ENCODE data around the gene SMIM41.

Gene SMIM41

DNA sequence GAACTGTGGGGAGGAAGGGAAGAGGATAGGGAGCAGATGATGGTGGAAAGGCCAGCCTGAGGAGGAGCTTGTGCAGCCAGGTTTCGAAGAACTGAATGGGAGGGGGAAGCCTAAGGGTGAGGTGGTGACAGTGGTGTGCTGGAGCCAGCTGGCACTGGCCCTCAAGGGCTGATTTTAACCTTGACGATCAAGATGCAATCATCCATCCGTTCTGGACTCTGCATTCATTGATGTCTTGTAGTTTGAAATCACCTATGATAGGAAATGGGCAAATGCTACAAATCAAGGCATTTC lies 12.5 kb upstream of the SMIM41 start:
- DNase-seq, result no peak
- no peak overlapping the region for H2BK120ac ChIP-seq (ENCODE audit: low read depth, low read length)
- H2AK5ac ChIP-seq (ENCODE audit: low read length), result no peak overlapping the region
- no peak overlapping the region for H3K4me3 ChIP-seq (ENCODE audit: low read length)
- H3K18ac ChIP-seq (ENCODE audit: low read length), result no peak overlapping the region
- H2BK15ac ChIP-seq (replicated peaks; ENCODE audit: low read depth), result no peak overlapping the region
- WGBS (ENCODE audit: extremely low coverage, insufficient coverage, low lambda C conversion rate), result no CpG with 5 or more reads among the region's 3 CpGs
- no peak overlapping the region for H2BK5ac ChIP-seq (ENCODE audit: low read length)
- peaks cover 6% of the 10 kb centered on the region for H3K4me1 ChIP-seq (ENCODE audit: control insufficient read depth, low read depth, low read length)
- no peak overlapping the region for H3K9ac ChIP-seq (ENCODE audit: low read length)
- no peak overlapping the region for H4K8ac ChIP-seq (ENCODE audit: low read depth, low read length)
- H3K36me3 ChIP-seq (ENCODE audit: control insufficient read depth, insufficient read depth, low read length), result no peaks in the 10 kb centered on the region
- H3K23ac ChIP-seq (ENCODE audit: low read length), result no peak overlapping the region
- H3K27me3 ChIP-seq (ENCODE audit: insufficient read depth, low read length, poor library complexity), result no peaks in the 10 kb centered on the region
- no peak overlapping the region for H3K4ac ChIP-seq (ENCODE audit: low read depth, low read length)
- no peak overlapping the region for H3K27ac ChIP-seq (ENCODE audit: low read depth, low read length)
- no peak overlapping the region for H3K56ac ChIP-seq (ENCODE audit: low read length)
- H3K79me1 ChIP-seq (ENCODE audit: low read length), result peaks cover 10% of the 10 kb centered on the region
- no peak overlapping the region for H4K5ac ChIP-seq (ENCODE audit: low read length)
- peaks cover 19% of the 10 kb centered on the region for H3K79me2 ChIP-seq (ENCODE audit: control insufficient read depth, insufficient read depth, low read length)
- no peak overlapping the region for H3K4me2 ChIP-seq (ENCODE audit: low read length)

DNA sequence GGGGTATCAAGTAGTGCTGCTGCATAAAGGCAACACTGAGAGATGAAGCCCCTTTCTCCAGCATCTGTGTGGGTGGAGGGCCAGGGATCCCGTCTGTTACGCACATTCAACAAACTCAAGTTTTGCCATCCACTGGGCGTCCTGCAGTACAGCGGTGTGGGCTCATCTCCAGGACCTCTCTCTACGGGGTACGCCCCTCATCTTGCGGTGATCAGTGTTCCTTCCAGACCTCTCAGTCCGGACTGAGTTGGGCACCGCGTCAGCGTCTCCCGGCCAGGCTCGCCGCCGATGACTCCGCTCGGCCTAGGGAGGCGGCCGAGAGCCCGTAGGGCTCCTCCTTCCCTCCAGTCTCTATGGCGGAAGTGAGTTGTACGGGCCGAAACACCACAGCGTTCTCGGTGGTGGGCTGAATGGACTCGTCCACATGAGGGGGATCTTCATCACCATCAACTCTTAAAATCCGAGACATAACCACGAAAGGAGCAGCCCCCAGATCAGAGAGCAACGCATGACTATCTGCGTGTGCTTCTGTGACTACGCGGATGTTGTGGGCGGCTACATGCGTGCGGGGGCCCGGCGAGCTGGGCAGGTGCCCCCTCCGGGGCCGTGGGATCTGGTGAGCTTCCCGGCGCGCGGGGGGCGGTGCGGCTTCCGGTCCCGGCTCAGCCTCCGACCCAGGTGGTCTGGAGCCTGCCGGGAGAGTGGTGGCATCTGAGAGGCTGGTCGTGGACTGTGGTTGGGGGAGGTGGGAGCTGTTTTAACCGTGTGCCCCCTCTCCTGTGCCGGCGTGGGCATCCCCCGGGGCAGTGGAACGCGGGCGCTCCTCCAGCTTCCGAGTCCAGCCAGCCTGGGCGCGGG lies 9.9 kb upstream of the SMIM41 start, which contains the start of gene ATG101:
TSS of gene ATG101 (plus strand) at position 652 of the 858 bp plus-strand sequence. CDS start 3,673 bp downstream, outside the sequence.
- no peak within 1 kb of the TSS for H4K8ac ChIP-seq (ENCODE audit: low read depth, low read length)
- H4K5ac ChIP-seq (ENCODE audit: low read length), result no peak within 1 kb of the TSS
- H2BK120ac ChIP-seq (ENCODE audit: low read depth, low read length), result peak within 1 kb of the TSS; percentile 33
- H3K79me2 ChIP-seq (ENCODE audit: control insufficient read depth, insufficient read depth, low read length), result peaks cover 35% of the 10 kb centered on the region
- H3K4me3 ChIP-seq (ENCODE audit: low read length), result peak within 1 kb of the TSS; percentile 96
- no peak within 1 kb of the TSS for H3K4ac ChIP-seq (ENCODE audit: low read depth, low read length)
- peak; percentile 98 for DNase-seq
- peak within 1 kb of the TSS; percentile 97 for H3K9ac ChIP-seq (ENCODE audit: low read length)
- peaks cover 23% of the 10 kb centered on the region for H3K79me1 ChIP-seq (ENCODE audit: low read length)
- H3K4me1 ChIP-seq (ENCODE audit: control insufficient read depth, low read depth, low read length), result peaks cover 6% of the 10 kb centered on the region
- no peaks in the 10 kb centered on the region for H3K27me3 ChIP-seq (ENCODE audit: insufficient read depth, low read length, poor library complexity)
- no CpG with 5 or more reads among the region's 60 CpGs for WGBS (ENCODE audit: extremely low coverage, insufficient coverage, low lambda C conversion rate)
- peak within 1 kb of the TSS; percentile 62 for H2AK5ac ChIP-seq (ENCODE audit: low read length)
- no peak within 1 kb of the TSS for H3K27ac ChIP-seq (ENCODE audit: low read depth, low read length)
- peak within 1 kb of the TSS; percentile 98 for H3K56ac ChIP-seq (ENCODE audit: low read length)
- H3K18ac ChIP-seq (ENCODE audit: low read length), result peak within 1 kb of the TSS; percentile 3
- H3K4me2 ChIP-seq (ENCODE audit: low read length), result peak within 1 kb of the TSS; percentile 99
- peaks cover 4% of the 10 kb centered on the region for H3K36me3 ChIP-seq (ENCODE audit: control insufficient read depth, insufficient read depth, low read length)
- H2BK15ac ChIP-seq (replicated peaks; ENCODE audit: low read depth), result no peak within 1 kb of the TSS
- peak within 1 kb of the TSS; percentile 95 for H3K23ac ChIP-seq (ENCODE audit: low read length)
- peak within 1 kb of the TSS; percentile 92 for H2BK5ac ChIP-seq (ENCODE audit: low read length)

DNA sequence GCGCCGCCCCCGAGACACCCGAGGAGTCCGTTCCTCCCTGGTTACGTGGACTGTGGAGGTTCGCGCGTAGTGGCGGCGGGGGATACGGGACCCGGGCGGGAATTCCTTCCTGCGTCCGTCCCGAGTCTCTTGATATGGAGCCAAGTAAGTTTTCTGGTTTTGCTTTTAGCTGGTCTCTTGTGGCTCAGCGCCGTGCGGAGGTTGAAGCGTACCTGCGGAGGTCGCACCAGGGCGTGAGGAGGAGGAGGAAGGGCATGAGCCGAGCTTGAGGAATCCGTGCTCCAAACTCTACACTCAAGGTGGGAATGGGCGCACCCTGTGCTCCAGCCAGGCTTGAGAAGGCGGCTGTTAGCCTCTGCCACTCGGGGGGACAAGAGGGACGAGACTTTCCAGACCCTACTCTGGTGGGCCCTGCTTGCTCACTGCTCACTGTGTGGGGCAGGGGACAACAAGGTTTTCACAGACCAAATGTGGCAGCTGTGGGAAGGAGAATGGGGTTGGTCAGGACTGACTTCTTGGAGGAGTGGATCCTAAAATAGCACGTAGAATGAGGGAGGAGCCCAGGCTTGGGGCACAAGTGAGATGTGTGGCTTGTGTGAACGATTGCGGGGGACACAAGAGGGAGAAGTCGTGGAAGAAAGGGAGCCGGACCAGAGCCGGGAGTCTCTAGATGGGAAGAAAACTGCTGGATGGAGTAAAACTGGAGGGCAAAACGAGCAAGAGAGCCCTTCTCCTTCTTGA lies 9.1 kb upstream of the SMIM41 start:
- Histone ChIP-seq H4K8ac (ENCODE audit: low read depth, low read length) (no peak overlapping the region), H3K79me1 (ENCODE audit: low read length) (peaks cover 27% of the 10 kb centered on the region)

DNA sequence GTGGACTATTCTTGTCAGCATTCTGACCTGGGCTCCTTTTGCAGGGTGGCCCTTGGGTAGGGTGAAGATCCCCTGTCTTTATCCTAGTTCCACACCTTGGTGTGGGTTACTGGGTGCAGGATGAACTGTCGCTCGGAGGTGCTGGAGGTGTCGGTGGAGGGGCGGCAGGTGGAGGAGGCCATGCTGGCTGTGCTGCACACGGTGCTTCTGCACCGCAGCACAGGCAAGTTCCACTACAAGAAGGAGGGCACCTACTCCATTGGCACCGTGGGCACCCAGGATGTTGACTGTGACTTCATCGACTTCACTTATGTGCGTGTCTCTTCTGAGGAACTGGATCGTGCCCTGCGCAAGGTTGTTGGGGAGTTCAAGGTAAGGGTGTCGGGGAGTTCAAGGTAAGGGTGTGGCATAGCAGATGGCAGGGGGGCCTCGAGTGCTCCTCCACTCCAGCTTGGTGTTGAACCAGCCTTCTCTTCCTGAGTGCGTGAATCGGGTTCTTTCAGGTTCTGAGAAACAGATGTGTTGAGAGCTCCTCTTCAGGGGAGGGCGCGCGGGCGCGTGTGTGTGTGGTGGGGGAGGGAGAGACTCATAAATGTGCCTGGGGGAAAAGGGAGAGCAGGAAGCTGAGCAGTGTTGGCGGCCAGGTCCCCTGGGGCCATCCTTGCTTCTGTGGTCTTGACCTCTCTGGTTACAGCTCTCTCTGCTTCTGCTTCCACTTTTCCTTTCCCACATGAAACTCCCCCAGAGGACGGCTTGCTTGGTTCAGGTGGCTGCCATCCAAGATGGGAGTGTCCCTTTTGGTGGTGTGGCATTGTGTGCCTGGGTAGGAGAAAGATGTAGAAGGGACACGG lies 5.7 kb upstream of the SMIM41 start:
- peaks cover 14% of the 10 kb centered on the region for H3K36me3 ChIP-seq (ENCODE audit: control insufficient read depth, insufficient read depth, low read length)

More for the DNA sequence above, 9.1 kb upstream of the SMIM41 start:
- H3K56ac ChIP-seq (ENCODE audit: low read length), result peak overlapping the region; percentile 98
- peak; percentile 34 for DNase-seq
- H4K5ac ChIP-seq (ENCODE audit: low read length), result no peak overlapping the region
- H3K4me1 ChIP-seq (ENCODE audit: control insufficient read depth, low read depth, low read length), result peaks cover 6% of the 10 kb centered on the region
- H3K23ac ChIP-seq (ENCODE audit: low read length), result peak overlapping the region; percentile 95
- H2BK5ac ChIP-seq (ENCODE audit: low read length), result peak overlapping the region; percentile 48
- peaks cover 36% of the 10 kb centered on the region for H3K79me2 ChIP-seq (ENCODE audit: control insufficient read depth, insufficient read depth, low read length)
- peak overlapping the region; percentile 3 for H3K18ac ChIP-seq (ENCODE audit: low read length)
- peak overlapping the region; percentile 97 for H3K9ac ChIP-seq (ENCODE audit: low read length)
- H2BK120ac ChIP-seq (ENCODE audit: low read depth, low read length), result no peak overlapping the region
- no peaks in the 10 kb centered on the region for H3K27me3 ChIP-seq (ENCODE audit: insufficient read depth, low read length, poor library complexity)
- H3K4ac ChIP-seq (ENCODE audit: low read depth, low read length), result no peak overlapping the region
- H2BK15ac ChIP-seq (replicated peaks; ENCODE audit: low read depth), result no peak overlapping the region
- H2AK5ac ChIP-seq (ENCODE audit: low read length), result peak overlapping the region; percentile 62
- no CpG with 5 or more reads among the region's 37 CpGs for WGBS (ENCODE audit: extremely low coverage, insufficient coverage, low lambda C conversion rate)
- no peak overlapping the region for H3K27ac ChIP-seq (ENCODE audit: low read depth, low read length)
- peak overlapping the region; percentile 96 for H3K4me3 ChIP-seq (ENCODE audit: low read length)
- H3K4me2 ChIP-seq (ENCODE audit: low read length), result peak overlapping the region; percentile 99
- H3K36me3 ChIP-seq (ENCODE audit: control insufficient read depth, insufficient read depth, low read length), result peaks cover 4% of the 10 kb centered on the region

DNA sequence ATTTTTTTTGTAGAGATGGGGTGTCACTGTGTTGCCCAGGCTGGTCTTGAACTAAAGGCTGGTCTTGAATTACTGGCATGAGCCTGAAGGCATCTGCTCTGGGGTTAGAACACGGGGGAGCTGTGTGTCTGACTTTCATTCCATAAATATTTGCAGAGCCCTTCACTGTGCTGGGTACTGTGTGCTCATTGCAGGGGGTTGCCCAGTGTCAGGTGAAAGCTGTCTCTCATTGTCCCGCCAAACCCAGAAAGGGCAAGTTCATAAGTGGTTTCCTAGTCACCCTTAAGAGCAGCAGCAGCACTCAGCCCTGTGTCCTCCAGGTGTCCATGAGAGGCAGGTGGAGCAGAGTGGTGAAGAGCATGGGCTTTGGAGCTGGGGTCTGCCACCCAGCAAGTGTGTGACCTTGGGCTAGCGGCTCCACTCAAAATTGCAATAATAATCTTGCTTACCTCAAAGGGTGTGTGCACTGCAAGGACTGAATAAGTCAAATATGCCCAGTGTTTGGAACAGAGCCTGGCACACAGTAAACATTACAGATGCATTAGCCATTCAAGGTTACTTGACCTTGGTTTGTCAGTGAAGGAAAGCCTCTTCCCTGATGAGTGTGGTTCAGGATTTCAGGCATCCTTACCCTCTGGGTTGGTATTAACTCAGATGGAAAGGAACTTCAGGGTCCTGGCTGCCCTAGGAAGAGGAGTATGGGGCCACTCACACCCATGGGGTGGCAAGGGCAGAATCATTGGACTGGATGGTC lies 4.4 kb upstream of the SMIM41 start:
- Histone ChIP-seq H2BK120ac (ENCODE audit: low read depth, low read length) (no peak overlapping the region), H4K5ac (ENCODE audit: low read length) (no peak overlapping the region), H3K27ac (ENCODE audit: low read depth, low read length) (no peak overlapping the region), H3K4ac (ENCODE audit: low read depth, low read length) (no peak overlapping the region), H3K4me3 (ENCODE audit: low read length) (no peak overlapping the region), H3K4me1 (ENCODE audit: control insufficient read depth, low read depth, low read length) (peaks cover 6% of the 10 kb centered on the region), H3K79me1 (ENCODE audit: low read length) (peaks cover 31% of the 10 kb centered on the region), H3K23ac (ENCODE audit: low read length) (no peak overlapping the region), H4K8ac (ENCODE audit: low read depth, low read length) (no peak overlapping the region), H2BK5ac (ENCODE audit: low read length) (no peak overlapping the region), H3K27me3 (ENCODE audit: insufficient read depth, low read length, poor library complexity) (no peaks in the 10 kb centered on the region), H3K79me2 (ENCODE audit: control insufficient read depth, insufficient read depth, low read length) (peaks cover 34% of the 10 kb centered on the region), H3K56ac (ENCODE audit: low read length) (no peak overlapping the region), H2AK5ac (ENCODE audit: low read length) (no peak overlapping the region), H3K9ac (ENCODE audit: low read length) (no peak overlapping the region), H2BK15ac (replicated peaks; ENCODE audit: low read depth) (no peak overlapping the region), H3K4me2 (ENCODE audit: low read length) (no peak overlapping the region), H3K18ac (ENCODE audit: low read length) (no peak overlapping the region), H3K36me3 (ENCODE audit: control insufficient read depth, insufficient read depth, low read length) (peaks cover 16% of the 10 kb centered on the region)
- no peak for DNase-seq
- no CpG with 5 or more reads among the region's 3 CpGs for WGBS (ENCODE audit: extremely low coverage, insufficient coverage, low lambda C conversion rate)

More for the DNA sequence above, 5.7 kb upstream of the SMIM41 start:
- no peak overlapping the region for H3K18ac ChIP-seq (ENCODE audit: low read length)
- H3K79me1 ChIP-seq (ENCODE audit: low read length), result peaks cover 32% of the 10 kb centered on the region
- no peak overlapping the region for H2AK5ac ChIP-seq (ENCODE audit: low read length)
- no peak overlapping the region for H3K56ac ChIP-seq (ENCODE audit: low read length)
- no peak overlapping the region for H3K4me3 ChIP-seq (ENCODE audit: low read length)
- no peak overlapping the region for H4K8ac ChIP-seq (ENCODE audit: low read depth, low read length)
- DNase-seq, result no peak
- no CpG with 5 or more reads among the region's 23 CpGs for WGBS (ENCODE audit: extremely low coverage, insufficient coverage, low lambda C conversion rate)
- peaks cover 6% of the 10 kb centered on the region for H3K4me1 ChIP-seq (ENCODE audit: control insufficient read depth, low read depth, low read length)
- no peaks in the 10 kb centered on the region for H3K27me3 ChIP-seq (ENCODE audit: insufficient read depth, low read length, poor library complexity)
- H3K23ac ChIP-seq (ENCODE audit: low read length), result no peak overlapping the region
- no peak overlapping the region for H2BK120ac ChIP-seq (ENCODE audit: low read depth, low read length)
- no peak overlapping the region for H3K4me2 ChIP-seq (ENCODE audit: low read length)
- peaks cover 36% of the 10 kb centered on the region for H3K79me2 ChIP-seq (ENCODE audit: control insufficient read depth, insufficient read depth, low read length)
- no peak overlapping the region for H2BK15ac ChIP-seq (replicated peaks; ENCODE audit: low read depth)
- no peak overlapping the region for H3K9ac ChIP-seq (ENCODE audit: low read length)
- no peak overlapping the region for H2BK5ac ChIP-seq (ENCODE audit: low read length)
- H4K5ac ChIP-seq (ENCODE audit: low read length), result no peak overlapping the region
- no peak overlapping the region for H3K4ac ChIP-seq (ENCODE audit: low read depth, low read length)
- no peak overlapping the region for H3K27ac ChIP-seq (ENCODE audit: low read depth, low read length)

Data from mesendoderm (in vitro differentiated cells).